SK-N-SH (cell line): ENCODE results near the gene TMEM95. TPM values are rescaled to one million over a fixed set of nuclear protein-coding genes. Genes with fewer than 3 reads are reported as not detected.
"Not testable (repeated sequence)": the region's sequence is repeated elsewhere in the genome, so short reads cannot be mapped to it uniquely, and the experiment has no call there.

Experiments
- CTCF ChIA-PET: fragments of 300-600, 350-600 bp; formaldehyde crosslinking; extraction: SDS; loops from one replicate; lab custom pipeline; 2021; lab: Yijun Ruan, JAX
- POLR2A ChIA-PET: fragments of 350-600 bp; sonication (Branson Sonifier 250); formaldehyde crosslinking; extraction: SDS; loops from one replicate; lab custom pipeline; 2020; ENCODE audit warnings: antibody characterized with exemption, inconsistent platforms; lab: Yijun Ruan, JAX
- DNase-seq: peaks from one replicate; pipeline ENCODE4 v3.0.0; 2012
- H2AFZ ChIP-seq: fragments of 200-600 bp; sonication (generic); 2 replicates; pipeline ENCODE4 v1.8.1; 2016; ENCODE audit warnings: antibody characterized with exemption, mild to moderate bottlenecking, low read depth
- H3F3A ChIP-seq: fragments of 200-600 bp; sonication (generic); replicated peaks from 2 replicates; pipeline ENCODE3; 2016; ENCODE audit warnings: antibody characterized with exemption, mild to moderate bottlenecking; ENCODE audit not compliant: insufficient read depth
- H3K27ac ChIP-seq, 2 experiments: fragments of 200-500 bp in 1 of 2; fragments of 200-600 bp in 1 of 2; sonication (Bioruptor generic) in 1 of 2; sonication (generic), shearing (Covaris generic) in 1 of 2; 2 replicates each; pipeline versions ENCODE4 v1.5.1 to v1.6.1; 2014 to 2016; ENCODE audit warnings: low read depth in 2 of 2, inconsistent platforms in 1 of 2, low read length in 1 of 2, mild to moderate bottlenecking in 1 of 2, mixed read lengths in 1 of 2
- H3K27me3 ChIP-seq: fragments of 200-600 bp; sonication (generic), shearing (Covaris generic); 2 replicates; pipeline ENCODE4 v1.6.1; 2016; ENCODE audit warnings: mixed run types; ENCODE audit not compliant: insufficient read depth
- H3K36me3 ChIP-seq, 2 experiments: fragments of 200-500 bp in 1 of 2; fragments of 200-600 bp in 1 of 2; sonication (Bioruptor generic) in 1 of 2; sonication (generic) in 1 of 2; replicated peaks in 1 of 2; 2 replicates each; pipeline versions ENCODE3 to v1.5.1; 2014 to 2016; ENCODE audit warnings: low read length in 1 of 2, mild to moderate bottlenecking in 1 of 2; ENCODE audit not compliant: insufficient read depth in 2 of 2, control insufficient read depth in 1 of 2
- H3K4me1 ChIP-seq, 2 experiments: fragments of 200-500 bp in 1 of 2; fragments of 200-600 bp in 1 of 2; sonication (Bioruptor generic) in 1 of 2; sonication (generic), shearing (Covaris generic) in 1 of 2; 2 replicates each; pipeline versions ENCODE4 v1.5.1 to v1.6.1; 2014 to 2016; ENCODE audit warnings: low read depth in 1 of 2, low read length in 1 of 2, mixed run types in 1 of 2; ENCODE audit not compliant: insufficient read depth in 2 of 2, control insufficient read depth in 1 of 2
- H3K4me2 ChIP-seq: fragments of 200-600 bp; sonication (generic), shearing (Covaris generic); 2 replicates; pipeline ENCODE4 v1.6.1; 2017; ENCODE audit warnings: mixed run types
- H3K4me3 ChIP-seq, 2 experiments: fragments of 200-500 bp in 1 of 2; fragments of 200-600 bp in 1 of 2; sonication (Bioruptor generic) in 1 of 2; sonication (generic), shearing (Covaris generic) in 1 of 2; 2 replicates each; pipeline versions ENCODE4 v1.5.1 to v1.8.1; 2014 to 2016; ENCODE audit warnings: low read depth in 2 of 2, inconsistent platforms in 1 of 2, low read length in 1 of 2, mild to moderate bottlenecking in 1 of 2, mixed read lengths in 1 of 2, moderate library complexity in 1 of 2
- H3K79me2 ChIP-seq: fragments of 200-600 bp; sonication (generic); 2 replicates; pipeline ENCODE4 v1.8.1; 2017; ENCODE audit warnings: mild to moderate bottlenecking; ENCODE audit not compliant: insufficient read depth
- H3K9ac ChIP-seq: fragments of 200-600 bp; sonication (generic); 2 replicates; pipeline ENCODE4 v1.6.1; 2017; ENCODE audit warnings: mixed run types
- H3K9me2 ChIP-seq: fragments of 200-600 bp; sonication (generic); 2 replicates; pipeline ENCODE4 v1.6.1; 2017; ENCODE audit warnings: mixed run types
- H3K9me3 ChIP-seq: fragments of 200-600 bp; sonication (generic); 2 replicates; pipeline ENCODE4 v1.6.1; 2017; ENCODE audit warnings: mixed run types, mild to moderate bottlenecking, moderate library complexity
- H4K20me1 ChIP-seq: fragments of 200-600 bp; sonication (generic); 2 replicates; pipeline ENCODE4 v1.6.1; 2017; ENCODE audit warnings: mild to moderate bottlenecking, mixed run types; ENCODE audit not compliant: insufficient read depth
- ELF1 ChIP-seq: IDR thresholded peaks from 2 replicates; pipeline ENCODE4 v1.4.0; 2012
- EP300 ChIP-seq, 2 experiments: IDR thresholded peaks; 2 replicates each; pipeline versions ENCODE4 v1.4.0 to v1.6.1; 2012; ENCODE audit warnings: borderline replicate concordance in 1 of 2, low read depth in 1 of 2, low read length in 1 of 2
- EZH2phosphoT487 ChIP-seq: fragments of 200-600 bp; sonication (generic); IDR thresholded peaks from 2 replicates; pipeline ENCODE4 v1.6.1; 2017; ENCODE audit warnings: low read depth, mixed run types, mild to moderate bottlenecking, antibody characterized with exemption, moderate library complexity, borderline replicate concordance
- FOSL2 ChIP-seq: IDR thresholded peaks from 2 replicates; pipeline ENCODE4 v1.4.0; 2012; ENCODE audit warnings: low read depth, mild to moderate bottlenecking, moderate library complexity, borderline replicate concordance
- FOXJ3 ChIP-seq: sonication (generic); formaldehyde crosslinking; IDR thresholded peaks from 2 replicates; pipeline ENCODE4 v1.5.1; 2020; ENCODE audit warnings: mild to moderate bottlenecking, missing genetic modification reagents
- GABPA ChIP-seq: IDR thresholded peaks from 2 replicates; pipeline ENCODE4 v1.4.0; 2012; ENCODE audit warnings: low read depth, mild to moderate bottlenecking
- JUND ChIP-seq: IDR thresholded peaks from 2 replicates; pipeline ENCODE4 v1.4.0; 2012
- MAX ChIP-seq: IDR thresholded peaks from 2 replicates; pipeline ENCODE4 v1.4.0; 2012; ENCODE audit warnings: low read depth
- MXI1 ChIP-seq: IDR thresholded peaks from 2 replicates; pipeline ENCODE4 v1.6.1; 2012; ENCODE audit warnings: mild to moderate bottlenecking, low read depth, low read length, improper control_type of control experiment
- NFIC ChIP-seq: IDR thresholded peaks from 2 replicates; pipeline ENCODE4 v1.4.0; 2012; ENCODE audit warnings: borderline replicate concordance
- NRF1 ChIP-seq: IDR thresholded peaks from 2 replicates; pipeline ENCODE4 v1.6.1; 2012; ENCODE audit warnings: low read depth, mild to moderate bottlenecking, low read length
- PBX3 ChIP-seq: IDR thresholded peaks from 2 replicates; pipeline ENCODE4; 2012
- RAD21 ChIP-seq: IDR thresholded peaks from 2 replicates; pipeline ENCODE4 v1.6.1; 2012; ENCODE audit warnings: mild to moderate bottlenecking, low read length
- RFX5 ChIP-seq: IDR thresholded peaks from 2 replicates; pipeline ENCODE4 v1.6.1; 2012; ENCODE audit warnings: mild to moderate bottlenecking, improper control_type of control experiment, low read length
- SIN3A ChIP-seq: IDR thresholded peaks from 2 replicates; pipeline ENCODE4 v1.6.1; 2012; ENCODE audit warnings: low read depth, mild to moderate bottlenecking, low read length, moderate library complexity, borderline replicate concordance
- WGBS: methylation state at CpG from one replicate; pipeline ENCODE4 v1.1.6; 2017; ENCODE audit warnings: low lambda C conversion rate; 5-methylcytosine and 5-hydroxymethylcytosine counted together
- polyA plus RNA-seq, 3 experiments: library from polyadenylated mRNA; depleted of rRNA; stranded (reverse); fragments of >200 nt; gene quantifications; 2 replicates each; pipeline ENCODE4 v1.2.3, GENCODE V29; 2012
- TF ChIP-seq, protein P1 (sequence below): fragments of 200-600 bp; sonication (generic); IDR thresholded peaks from 2 replicates; pipeline ENCODE4 v1.6.1; 2017; ENCODE audit warnings: antibody characterized with exemption, mild to moderate bottlenecking, moderate library complexity

TMEM95 gene
- polyA plus RNA-seq, 1 of the 3 experiments (the other 2 are of a cell fraction) = not detected

- Histone ChIP-seq H3K9me3 (no peaks in the 10 kb centered on the region), H3K4me1 (no peaks in the 10 kb centered on the region)
- TF ChIP-seq RAD21 = no peak
- TF ChIP-seq RFX5 = no peak
- TF ChIP-seq, protein P1, sequence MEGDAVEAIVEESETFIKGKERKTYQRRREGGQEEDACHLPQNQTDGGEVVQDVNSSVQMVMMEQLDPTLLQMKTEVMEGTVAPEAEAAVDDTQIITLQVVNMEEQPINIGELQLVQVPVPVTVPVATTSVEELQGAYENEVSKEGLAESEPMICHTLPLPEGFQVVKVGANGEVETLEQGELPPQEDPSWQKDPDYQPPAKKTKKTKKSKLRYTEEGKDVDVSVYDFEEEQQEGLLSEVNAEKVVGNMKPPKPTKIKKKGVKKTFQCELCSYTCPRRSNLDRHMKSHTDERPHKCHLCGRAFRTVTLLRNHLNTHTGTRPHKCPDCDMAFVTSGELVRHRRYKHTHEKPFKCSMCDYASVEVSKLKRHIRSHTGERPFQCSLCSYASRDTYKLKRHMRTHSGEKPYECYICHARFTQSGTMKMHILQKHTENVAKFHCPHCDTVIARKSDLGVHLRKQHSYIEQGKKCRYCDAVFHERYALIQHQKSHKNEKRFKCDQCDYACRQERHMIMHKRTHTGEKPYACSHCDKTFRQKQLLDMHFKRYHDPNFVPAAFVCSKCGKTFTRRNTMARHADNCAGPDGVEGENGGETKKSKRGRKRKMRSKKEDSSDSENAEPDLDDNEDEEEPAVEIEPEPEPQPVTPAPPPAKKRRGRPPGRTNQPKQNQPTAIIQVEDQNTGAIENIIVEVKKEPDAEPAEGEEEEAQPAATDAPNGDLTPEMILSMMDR = no peak
- TF ChIP-seq SIN3A = no peak
- no peak for TF ChIP-seq MXI1
- TF ChIP-seq FOSL2 = no peak
- no peak for TF ChIP-seq GABPA
- TF ChIP-seq PBX3 = no peak
- no peak for TF ChIP-seq FOXJ3 (CRISPR knock-in tag)
- no peak for TF ChIP-seq MAX
- TF ChIP-seq EZH2phosphoT487 = no peak
- no peak for TF ChIP-seq NRF1
- no peak for TF ChIP-seq EP300 (IDR thresholded peaks at IDR 0.05; ENCODE audit: borderline replicate concordance in 1 of 2, low read depth in 1 of 2, low read length in 1 of 2)
- TF ChIP-seq ELF1 = no peak
- TF ChIP-seq JUND = no peak
- no peak for TF ChIP-seq NFIC
- TF ChIP-seq, all 33 proteins: peak for 0
- H3K4me3 ChIP-seq = no peak within 1 kb of the TSS
- H4K20me1 ChIP-seq = no peaks in the 10 kb centered on the region
- H3F3A ChIP-seq = no peaks in the 10 kb centered on the region
- WGBS = 67% methylated on average over 17 of the region's 17 CpGs
- H3K9ac ChIP-seq = no peak within 1 kb of the TSS
- CTCF ChIA-PET = interaction anchor here (0.5 to 4.8 kb wide), 10 partner anchors 8 to 284 kb away, joined by 3 to 33 read pairs (median 4); no protein-coding TSS in a partner anchor
- H3K9me2 ChIP-seq = no peaks in the 10 kb centered on the region
- H3K27ac ChIP-seq = no peak within 1 kb of the TSS
- no peak within 1 kb of the TSS for H3K4me2 ChIP-seq
- H3K27me3 ChIP-seq = peaks cover 18% of the 10 kb centered on the region
- POLR2A ChIA-PET = interaction anchor here (0.6 kb wide), 2 partner anchors 8 to 298 kb away, joined by 3 to 4 read pairs; no protein-coding TSS in a partner anchor
- no peak within 1 kb of the TSS for H2AFZ ChIP-seq
- H3K36me3 ChIP-seq = no peaks in the 10 kb centered on the region
- H3K79me2 ChIP-seq = no peaks in the 10 kb centered on the region
- no peak for DNase-seq
Observed at GRCh38 chr17:7336240-7337175, 18.4 kb upstream of the TMEM95 start, which contains the start of gene ACAP1. TSS of gene ACAP1 (plus strand) at chr17:7336529. CDS start at chr17:7336735, 206 bp downstream.

- POLR2A ChIA-PET, H3K4me1 ChIP-seq, H3K4me3 ChIP-seq, H3K9me2 ChIP-seq, H2AFZ ChIP-seq, H3K4me2 ChIP-seq, H4K20me1 ChIP-seq, H3F3A ChIP-seq, H3K9me3 ChIP-seq, H3K79me2 ChIP-seq, H3K36me3 ChIP-seq, DNase-seq, H3K27ac ChIP-seq, H3K9ac ChIP-seq: not testable (repeated sequence)
- peaks cover 18% of the 10 kb centered on the region for H3K27me3 ChIP-seq
- WGBS = 79% methylated on average over 7 of the region's 7 CpGs
- CTCF ChIA-PET = interaction anchor here (0.8 to 4.8 kb wide), 7 partner anchors 7 to 285 kb away, joined by 3 to 33 read pairs (median 6); no protein-coding TSS in a partner anchor
Observed at GRCh38 chr17:7337600-7337999, 17.4 kb upstream of the TMEM95 start.
